Keratinocyte (primary cell): Measurements from ENCODE around the gene CPEB3.

ENCODE experiments used
- CTCF ChIP-seq, 3 experiments: IDR thresholded peaks in 1 of 3; conservative IDR thresholded peaks in 1 of 3; optimal IDR thresholded peaks in 1 of 3; 2 replicates in 2 of 3; 3 replicates in 1 of 3; pipeline versions ENCODE3 to v1.5.1; 2011; ENCODE audit warnings: low read length in 3 of 3, mild to moderate bottlenecking in 3 of 3, moderate library complexity in 2 of 3, control low read depth in 1 of 3, inconsistent platforms in 1 of 3; ENCODE audit not compliant: insufficient read depth in 2 of 3; ENCODE audit errors: extremely low read depth in 1 of 3
- EZH2 ChIP-seq: IDR thresholded peaks from one replicate; pipeline ENCODE4 v1.6.1; 2012; ENCODE audit warnings: inconsistent platforms, mild to moderate bottlenecking, low read length, moderate library complexity

DNA sequence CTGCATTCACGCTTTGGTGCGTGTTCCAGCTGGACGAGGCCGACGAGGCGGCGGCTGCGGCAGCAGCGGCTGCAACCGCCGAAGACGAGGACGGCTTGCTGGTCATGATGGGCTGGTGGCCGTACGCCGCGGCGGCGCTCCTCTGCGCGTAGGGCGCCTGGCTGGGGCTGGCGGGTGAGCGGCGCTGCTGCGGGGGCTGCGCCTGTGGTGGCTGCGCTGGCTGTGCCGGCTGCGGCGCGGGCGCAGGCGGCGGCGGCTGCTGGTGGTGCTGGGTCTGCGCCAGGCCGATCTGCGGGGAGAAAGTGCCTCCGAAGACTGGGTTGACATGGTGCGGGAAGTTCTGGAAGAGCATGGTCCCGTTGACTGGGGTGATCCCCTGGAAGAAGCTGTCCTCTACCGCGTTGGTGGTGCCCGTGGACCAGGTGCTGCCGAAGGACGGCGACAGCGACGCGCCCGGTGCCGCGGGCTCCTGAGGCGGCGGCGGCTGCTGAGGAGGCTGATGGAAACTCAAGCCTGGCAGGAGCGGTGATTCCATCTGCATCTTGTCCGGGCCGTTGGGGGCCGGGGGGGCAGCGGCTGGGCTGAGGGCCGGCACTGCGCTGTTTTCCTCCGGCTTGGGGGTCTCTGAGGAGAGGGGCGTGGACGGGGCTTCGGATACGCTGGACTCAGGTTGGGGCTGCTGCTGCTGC lies 51.1 kb downstream of the CPEB3 start:
- TF ChIP-seq CTCF (optimal IDR thresholded peaks at IDR 0.05 in 1 of 3, IDR thresholded peaks at IDR 0.05 in 1 of 3, conservative IDR thresholded peaks at IDR 0.05 in 1 of 3; ENCODE audit: extremely low read depth in 1 of 3, insufficient read depth in 2 of 3, low read length in 3 of 3): no peak
- no peak for TF ChIP-seq EZH2
